ENCODE results near the gene CTDNEP1.

DNA sequence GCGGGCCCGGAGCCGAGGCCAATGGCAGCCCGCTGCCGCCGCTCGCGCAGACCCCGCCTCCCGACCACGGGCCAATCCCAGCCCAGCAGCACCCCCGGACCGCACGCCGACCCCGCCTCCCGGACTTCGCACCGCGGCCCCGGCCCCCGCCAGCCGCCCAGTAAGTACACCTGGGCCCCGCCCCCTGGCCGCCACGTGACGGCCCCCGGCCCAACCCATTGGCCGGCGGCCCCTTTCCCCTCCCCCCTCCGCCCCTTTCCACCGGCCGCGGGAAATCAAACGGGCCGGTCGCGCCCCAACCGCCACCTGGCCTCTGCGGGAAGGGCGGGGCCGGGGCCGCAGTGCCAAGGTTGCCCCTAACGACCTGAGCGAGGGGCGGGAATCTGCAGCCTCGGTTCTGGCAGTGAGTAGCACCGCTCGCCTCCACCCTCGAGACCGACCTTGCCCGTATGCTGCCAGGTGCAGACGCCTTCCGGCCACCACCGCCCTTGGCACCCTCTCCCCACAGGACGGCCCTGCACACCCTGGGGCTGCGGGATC, 43.1 kb upstream of the CTDNEP1 start, which contains the start of gene YBX2:
- TF ChIP-seq CTCF (IDR thresholded peaks at IDR 0.05 in 8 of 11, conservative IDR thresholded peaks at IDR 0.05 in 3 of 11) (peak in 1 of 11 experiments; percentile 24), POLR2AphosphoS5 (IDR thresholded peaks at IDR 0.05) (peak in 2 of 3 donors; percentile 20 to 45), POLR2A (IDR thresholded peaks at IDR 0.05) (no peak)

Measured in spleen (tissue), 7 donors.